Measurements from ENCODE around the gene MXI1.
"Not testable (repeated sequence)": the region's sequence is repeated elsewhere in the genome, so short reads cannot be mapped to it uniquely, and the experiment has no call there.

Gene MXI1

GRCh38 chr10:110175406-110175805 is 32.0 kb upstream of the MXI1 start:
- no peaks in the 10 kb centered on the region for H3K9me3 ChIP-seq (ENCODE audit: low read depth, low read length)
- TF ChIP-seq POLR2AphosphoS5 (IDR thresholded peaks at IDR 0.05; ENCODE audit: borderline replicate concordance, low read depth, low read length) (no peak), FOXP2 (optimal IDR thresholded peaks at IDR 0.05; ENCODE audit: control extremely low read depth, extremely low read length, insufficient read depth) (no peak), EZH2 (IDR thresholded peaks at IDR 0.05) (no peak)
- H3K27ac ChIP-seq = no peak overlapping the region
- no peak overlapping the region for H3K9ac ChIP-seq (ENCODE audit: insufficient read length)
- no peak for DNase-seq (ENCODE audit: low read depth, low spot score)
- H3K36me3 ChIP-seq (ENCODE audit: insufficient read depth, low read length) = no peaks in the 10 kb centered on the region
- no peak overlapping the region for H3K4me3 ChIP-seq

GRCh38 chr10:110176141-110177030 is 31.0 kb upstream of the MXI1 start:
- H3K36me3 ChIP-seq (ENCODE audit: insufficient read depth, low read length) = no peaks in the 10 kb centered on the region
- H3K9me3 ChIP-seq (ENCODE audit: low read depth, low read length) = no peaks in the 10 kb centered on the region
- H3K9ac ChIP-seq (ENCODE audit: insufficient read length) = no peak overlapping the region
- H3K27ac ChIP-seq = no peak overlapping the region
- TF ChIP-seq POLR2AphosphoS5 (IDR thresholded peaks at IDR 0.05; ENCODE audit: borderline replicate concordance, low read depth, low read length) = no peak
- TF ChIP-seq EZH2 (IDR thresholded peaks at IDR 0.05) = no peak
- no peak for TF ChIP-seq FOXP2 (optimal IDR thresholded peaks at IDR 0.05; ENCODE audit: control extremely low read depth, extremely low read length, insufficient read depth)
- DNase-seq (ENCODE audit: low read depth, low spot score) = no peak
- no peak overlapping the region for H3K4me3 ChIP-seq

GRCh38 chr10:110179220-110179619 is 28.2 kb upstream of the MXI1 start:
- no peaks in the 10 kb centered on the region for H3K36me3 ChIP-seq (ENCODE audit: insufficient read depth, low read length)
- H3K9ac ChIP-seq (ENCODE audit: insufficient read length) = no peak overlapping the region
- H3K9me3 ChIP-seq (ENCODE audit: low read depth, low read length) = no peaks in the 10 kb centered on the region
- DNase-seq (ENCODE audit: low read depth, low spot score) = no peak
- no peak overlapping the region for H3K27ac ChIP-seq
- no peak overlapping the region for H3K4me3 ChIP-seq
- TF ChIP-seq FOXP2 (optimal IDR thresholded peaks at IDR 0.05; ENCODE audit: control extremely low read depth, extremely low read length, insufficient read depth) (no peak), EZH2 (IDR thresholded peaks at IDR 0.05) (no peak), POLR2AphosphoS5 (IDR thresholded peaks at IDR 0.05; ENCODE audit: borderline replicate concordance, low read depth, low read length) (no peak)

- Histone ChIP-seq H3K4me3 (no peak overlapping the region), H3K9me3 (ENCODE audit: low read depth, low read length) (no peaks in the 10 kb centered on the region), H3K9ac (ENCODE audit: insufficient read length) (no peak overlapping the region), H3K27ac (no peak overlapping the region), H3K36me3 (ENCODE audit: insufficient read depth, low read length) (no peaks in the 10 kb centered on the region)
- TF ChIP-seq FOXP2 (optimal IDR thresholded peaks at IDR 0.05; ENCODE audit: control extremely low read depth, extremely low read length, insufficient read depth) = no peak
- no peak for TF ChIP-seq POLR2AphosphoS5 (IDR thresholded peaks at IDR 0.05; ENCODE audit: borderline replicate concordance, low read depth, low read length)
- TF ChIP-seq EZH2 (IDR thresholded peaks at IDR 0.05) = no peak
- no peak for DNase-seq (ENCODE audit: low read depth, low spot score)
Observed at GRCh38 chr10:110181451-110181850, 26.0 kb upstream of the MXI1 start.

GRCh38 chr10:110181911-110182310 is 25.5 kb upstream of the MXI1 start:
- Histone ChIP-seq H3K9me3 (ENCODE audit: low read depth, low read length) (no peaks in the 10 kb centered on the region), H3K4me3 (no peak overlapping the region), H3K36me3 (ENCODE audit: insufficient read depth, low read length) (no peaks in the 10 kb centered on the region), H3K27ac (no peak overlapping the region), H3K9ac (ENCODE audit: insufficient read length) (no peak overlapping the region)
- DNase-seq (ENCODE audit: low read depth, low spot score) = no peak
- no peak for TF ChIP-seq POLR2AphosphoS5 (IDR thresholded peaks at IDR 0.05; ENCODE audit: borderline replicate concordance, low read depth, low read length)
- no peak for TF ChIP-seq FOXP2 (optimal IDR thresholded peaks at IDR 0.05; ENCODE audit: control extremely low read depth, extremely low read length, insufficient read depth)
- TF ChIP-seq EZH2 (IDR thresholded peaks at IDR 0.05) = no peak

GRCh38 chr10:110184398-110184797 is 23.0 kb upstream of the MXI1 start:
- no peaks in the 10 kb centered on the region for H3K36me3 ChIP-seq (ENCODE audit: insufficient read depth, low read length)
- no peak overlapping the region for H3K4me3 ChIP-seq
- H3K9me3 ChIP-seq (ENCODE audit: low read depth, low read length) = no peaks in the 10 kb centered on the region
- no peak overlapping the region for H3K9ac ChIP-seq (ENCODE audit: insufficient read length)
- DNase-seq (ENCODE audit: low read depth, low spot score) = no peak
- no peak overlapping the region for H3K27ac ChIP-seq
- TF ChIP-seq FOXP2 (optimal IDR thresholded peaks at IDR 0.05; ENCODE audit: control extremely low read depth, extremely low read length, insufficient read depth) (no peak), POLR2AphosphoS5 (IDR thresholded peaks at IDR 0.05; ENCODE audit: borderline replicate concordance, low read depth, low read length) (no peak), EZH2 (IDR thresholded peaks at IDR 0.05) (no peak)

GRCh38 chr10:110185646-110186182 is 21.7 kb upstream of the MXI1 start:
- H3K9me3 ChIP-seq (ENCODE audit: low read depth, low read length); H3K36me3 ChIP-seq (ENCODE audit: insufficient read depth, low read length); H3K4me3 ChIP-seq; H3K27ac ChIP-seq; DNase-seq (ENCODE audit: low read depth, low spot score); H3K9ac ChIP-seq (ENCODE audit: insufficient read length): not testable (repeated sequence)

GRCh38 chr10:110190170-110190569 is 17.2 kb upstream of the MXI1 start:
- TF ChIP-seq POLR2AphosphoS5 (IDR thresholded peaks at IDR 0.05; ENCODE audit: borderline replicate concordance, low read depth, low read length) = no peak
- no peak for TF ChIP-seq EZH2 (IDR thresholded peaks at IDR 0.05)
- TF ChIP-seq FOXP2 (optimal IDR thresholded peaks at IDR 0.05; ENCODE audit: control extremely low read depth, extremely low read length, insufficient read depth) = no peak
- H3K4me3 ChIP-seq = no peak overlapping the region
- H3K36me3 ChIP-seq (ENCODE audit: insufficient read depth, low read length) = no peaks in the 10 kb centered on the region
- no peak for DNase-seq (ENCODE audit: low read depth, low spot score)
- H3K27ac ChIP-seq = no peak overlapping the region
- no peaks in the 10 kb centered on the region for H3K9me3 ChIP-seq (ENCODE audit: low read depth, low read length)
- no peak overlapping the region for H3K9ac ChIP-seq (ENCODE audit: insufficient read length)

Measured in SK-N-MC (cell line).